ENCODE measurements around the gene NOL12.

NOL12 gene

DNA sequence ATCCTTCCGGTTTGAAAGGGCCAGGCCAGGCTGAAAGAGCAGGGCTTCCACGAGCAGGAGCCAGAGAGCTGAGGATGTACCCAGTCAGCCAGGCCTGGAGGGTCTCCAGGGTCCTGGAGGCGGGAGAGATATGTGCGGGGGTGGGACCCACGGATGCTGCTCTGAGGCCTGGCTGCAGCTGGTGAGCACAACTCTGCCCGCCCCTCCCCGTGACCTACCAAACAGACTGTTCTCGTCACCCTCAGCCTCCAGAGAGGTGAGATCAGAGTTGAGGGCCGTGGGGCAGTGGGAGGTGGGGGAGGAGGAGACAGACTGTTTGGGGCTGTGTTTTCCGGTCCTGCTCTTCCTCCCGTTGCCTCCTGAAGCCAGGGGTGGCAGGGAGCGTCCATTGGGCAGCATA is 52.9 kb downstream of the NOL12 start:
- H3K27me3 ChIP-seq (ENCODE audit: insufficient read depth, poor library complexity, severe bottlenecking): no peaks in the 10 kb centered on the region
- no peaks in the 10 kb centered on the region for H3K36me3 ChIP-seq (ENCODE audit: low read depth)
- no peaks in the 10 kb centered on the region for H3K9me3 ChIP-seq (ENCODE audit: severe bottlenecking)
- H3K4me3 ChIP-seq (ENCODE audit: severe bottlenecking): no peak overlapping the region
- DNase-seq (ENCODE audit: low spot score) (no peak), ATAC-seq (ENCODE audit: low read depth) (no peak)
- peaks cover 13% of the 10 kb centered on the region for H3K4me1 ChIP-seq (ENCODE audit: insufficient read depth, poor library complexity, severe bottlenecking)
- no peak overlapping the region for H3K27ac ChIP-seq (ENCODE audit: poor library complexity, severe bottlenecking)
- no peak for TF ChIP-seq CTCF (IDR thresholded peaks at IDR 0.05; ENCODE audit: poor library complexity, severe bottlenecking)

DNA sequence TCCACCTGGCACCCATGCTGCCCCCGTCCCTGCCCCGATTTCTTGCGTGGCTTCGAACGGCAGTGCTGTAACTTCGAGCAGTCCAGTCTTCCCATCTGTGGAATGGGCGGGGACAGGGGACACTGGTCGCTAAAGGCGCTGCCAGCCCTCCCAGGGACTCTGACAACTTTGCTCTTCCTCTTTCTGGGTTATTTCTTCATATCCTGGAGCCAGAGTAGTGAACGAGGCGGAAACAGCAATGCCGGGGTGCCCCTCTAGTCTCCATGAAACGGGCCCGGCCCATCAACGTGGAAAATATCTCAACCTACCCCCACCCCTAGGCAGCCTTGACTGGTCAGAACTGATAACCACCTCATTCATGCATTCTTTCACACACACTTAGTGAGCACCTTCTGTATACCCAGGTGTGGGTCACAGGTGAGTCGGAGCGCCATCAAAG is 53.5 kb downstream of the NOL12 start:
- no peak for DNase-seq (ENCODE audit: low spot score)
- TF ChIP-seq CTCF (IDR thresholded peaks at IDR 0.05; ENCODE audit: poor library complexity, severe bottlenecking): no peak
- H3K27ac ChIP-seq (ENCODE audit: poor library complexity, severe bottlenecking): no peak overlapping the region
- H3K4me1 ChIP-seq (ENCODE audit: insufficient read depth, poor library complexity, severe bottlenecking): peaks cover 13% of the 10 kb centered on the region
- H3K9me3 ChIP-seq (ENCODE audit: severe bottlenecking): no peaks in the 10 kb centered on the region
- no peak overlapping the region for H3K4me3 ChIP-seq (ENCODE audit: severe bottlenecking)
- peaks cover 4% of the 10 kb centered on the region; the same call in 1 of the 2 replicates for H3K36me3 ChIP-seq (ENCODE audit: low read depth)
- ATAC-seq (ENCODE audit: low read depth): no peak
- no peaks in the 10 kb centered on the region for H3K27me3 ChIP-seq (ENCODE audit: insufficient read depth, poor library complexity, severe bottlenecking)

DNA sequence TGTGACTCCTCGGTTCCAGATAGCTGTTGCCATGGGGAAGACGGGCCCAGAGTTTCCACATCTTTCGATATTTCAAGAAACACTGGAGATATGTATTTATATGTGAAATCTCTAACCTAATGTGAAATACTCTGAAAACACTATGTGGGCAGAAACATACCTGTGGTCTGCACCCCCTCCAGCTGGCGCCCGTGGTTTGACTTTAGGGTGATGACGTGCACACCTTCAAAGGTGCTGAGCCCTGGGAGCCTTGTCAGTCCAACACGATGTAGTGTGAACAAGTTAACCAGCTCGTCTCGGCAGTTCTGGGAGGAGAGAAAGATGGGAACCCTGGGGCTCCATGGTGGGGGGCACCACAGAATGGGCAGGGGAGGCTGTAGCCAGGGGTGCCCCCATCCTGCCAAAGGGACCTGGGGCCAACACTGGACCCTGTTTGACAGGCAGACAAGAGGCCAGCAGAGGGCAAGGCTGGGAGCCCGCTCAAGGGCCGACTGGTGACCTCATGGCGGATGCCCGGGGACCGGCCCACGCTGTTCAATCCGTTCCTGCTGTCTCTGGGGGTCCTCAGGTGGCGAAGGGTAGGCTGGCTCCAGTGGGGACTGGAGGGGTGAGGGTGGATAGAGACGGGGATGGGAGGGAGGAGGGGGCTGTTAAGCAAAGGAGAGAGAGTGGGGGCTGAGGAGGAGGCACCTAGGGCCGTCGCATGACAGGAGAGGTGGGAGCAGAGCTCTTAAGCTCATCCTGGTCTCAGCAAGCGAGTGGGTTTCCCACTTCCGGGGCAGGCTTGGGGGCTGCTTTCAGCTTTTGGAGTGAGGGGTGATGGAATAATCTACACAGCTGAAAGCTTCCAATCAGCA is 54.5 kb downstream of the NOL12 start:
- H3K4me3 ChIP-seq (ENCODE audit: severe bottlenecking): no peak overlapping the region
- peaks cover 18% of the 10 kb centered on the region for H3K4me1 ChIP-seq (ENCODE audit: insufficient read depth, poor library complexity, severe bottlenecking)
- peak overlapping the region; percentile 98 for H3K27ac ChIP-seq (ENCODE audit: poor library complexity, severe bottlenecking)
- H3K27me3 ChIP-seq (ENCODE audit: insufficient read depth, poor library complexity, severe bottlenecking): no peaks in the 10 kb centered on the region
- no peaks in the 10 kb centered on the region for H3K9me3 ChIP-seq (ENCODE audit: severe bottlenecking)
- TF ChIP-seq CTCF (IDR thresholded peaks at IDR 0.05; ENCODE audit: poor library complexity, severe bottlenecking): no peak
- peaks cover 4% of the 10 kb centered on the region; the same call in 1 of the 2 replicates for H3K36me3 ChIP-seq (ENCODE audit: low read depth)
- ATAC-seq (ENCODE audit: low read depth): no peak
- no peak for DNase-seq (ENCODE audit: low spot score)

DNA sequence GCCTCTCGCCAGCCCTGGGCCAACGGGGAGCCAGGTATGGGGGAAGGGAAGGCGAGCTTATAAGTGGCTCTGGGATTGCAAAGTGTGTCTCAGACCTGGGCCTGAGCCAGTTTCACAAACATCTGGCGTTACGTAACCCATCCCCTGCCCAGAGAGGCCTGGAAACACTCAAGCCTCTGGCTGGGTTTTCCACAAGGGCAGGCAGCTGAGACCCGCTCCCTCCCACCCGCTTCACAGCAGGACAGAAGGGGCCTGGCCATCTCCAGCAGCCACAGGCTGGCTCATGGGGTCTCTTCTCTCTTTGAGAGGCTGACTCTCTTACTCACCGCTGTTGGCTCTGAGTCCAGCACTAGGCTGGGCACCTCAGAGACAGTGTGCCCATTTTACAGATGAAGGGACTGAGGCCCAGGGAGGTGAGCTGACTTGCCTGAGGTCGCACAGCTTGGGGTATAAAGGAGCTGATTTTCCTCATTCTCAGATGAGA is 55.2 kb downstream of the NOL12 start:
- peaks cover 18% of the 10 kb centered on the region for H3K4me1 ChIP-seq (ENCODE audit: insufficient read depth, poor library complexity, severe bottlenecking)

More for the DNA sequence above, 55.2 kb downstream of the NOL12 start:
- peak; percentile 43 for ATAC-seq (ENCODE audit: low read depth)
- H3K27ac ChIP-seq (ENCODE audit: poor library complexity, severe bottlenecking): peak overlapping the region; percentile 98
- no peak overlapping the region for H3K4me3 ChIP-seq (ENCODE audit: severe bottlenecking)
- TF ChIP-seq CTCF (IDR thresholded peaks at IDR 0.05; ENCODE audit: poor library complexity, severe bottlenecking): no peak
- no peak for DNase-seq (ENCODE audit: low spot score)
- H3K9me3 ChIP-seq (ENCODE audit: severe bottlenecking): no peaks in the 10 kb centered on the region
- H3K36me3 ChIP-seq (ENCODE audit: low read depth): peaks cover 4% of the 10 kb centered on the region; the same call in 1 of the 2 replicates
- H3K27me3 ChIP-seq (ENCODE audit: insufficient read depth, poor library complexity, severe bottlenecking): no peaks in the 10 kb centered on the region

All from RWPE2 (cell line).